Endometrial microvascular endothelial cells (primary cell): ENCODE results near the gene CRHBP. TPM values are rescaled to one million over a fixed set of nuclear protein-coding genes. Genes with fewer than 3 reads are reported as not detected.
"Not testable (repeated sequence)": the region's sequence is repeated elsewhere in the genome, so short reads cannot be mapped to it uniquely, and the experiment has no call there.

Experiments used
- in situ Hi-C: cut with HindIII; loops from 2 replicates; pipeline ENCODE4 v1.10.0; 2017; ENCODE audit warnings: low sequenced_read_pairs, low pct_unique_long_range_greater_than_20kb; ENCODE audit errors: inconsistent ontology term
- total RNA-seq: library from RNA; depleted of rRNA; stranded (reverse); fragments of >200 nt; gene quantifications from one replicate; pipeline ENCODE4 v1.2.3, GENCODE V29; 2015; ENCODE audit errors: inconsistent ontology term

CRHBP gene
- total RNA-seq, 1 donor from 2014 or later, result not detected

GRCh38 chr5:76954383-76954763 is 1.5 kb downstream of the CRHBP start:
- in situ Hi-C loops, result no loop called here

- in situ Hi-C loops, result no loop called here
Measured at GRCh38 chr5:76956033-76956432, 3.2 kb downstream of the CRHBP start.

- in situ Hi-C loops, result no loop called here
Measured at GRCh38 chr5:76958991-76959767, 6.3 kb downstream of the CRHBP start.

DNA sequence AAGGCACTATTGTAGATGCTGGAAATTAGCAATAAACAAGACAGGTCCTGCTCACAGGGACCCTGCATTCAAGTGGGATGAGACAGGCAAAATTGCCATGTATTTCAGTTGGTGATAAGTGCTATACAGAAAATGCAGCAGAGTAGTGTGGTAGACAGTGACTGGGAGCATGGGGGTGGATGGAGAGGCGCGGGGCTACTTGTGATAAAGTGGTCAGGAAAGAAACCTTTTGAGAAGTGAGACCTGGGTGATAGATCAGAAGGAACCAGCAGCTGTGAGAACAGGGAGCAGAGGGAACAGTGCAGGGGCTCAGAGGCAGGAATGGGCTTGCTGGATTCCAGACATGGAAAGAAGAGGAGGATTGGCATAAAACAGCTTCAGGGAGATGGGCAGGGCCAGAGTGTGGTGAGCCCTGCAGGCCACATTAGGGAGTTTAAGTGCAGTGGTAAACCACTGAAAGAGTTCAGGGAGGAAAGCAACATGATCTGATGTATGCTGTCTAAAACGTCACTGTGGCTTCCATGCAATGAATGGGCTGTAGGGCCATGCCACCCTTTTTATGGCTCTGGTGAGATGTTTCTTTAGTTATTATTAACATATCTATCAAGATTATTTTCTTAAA is 7.3 kb downstream of the CRHBP start:
- in situ Hi-C loops, result no loop called here

DNA sequence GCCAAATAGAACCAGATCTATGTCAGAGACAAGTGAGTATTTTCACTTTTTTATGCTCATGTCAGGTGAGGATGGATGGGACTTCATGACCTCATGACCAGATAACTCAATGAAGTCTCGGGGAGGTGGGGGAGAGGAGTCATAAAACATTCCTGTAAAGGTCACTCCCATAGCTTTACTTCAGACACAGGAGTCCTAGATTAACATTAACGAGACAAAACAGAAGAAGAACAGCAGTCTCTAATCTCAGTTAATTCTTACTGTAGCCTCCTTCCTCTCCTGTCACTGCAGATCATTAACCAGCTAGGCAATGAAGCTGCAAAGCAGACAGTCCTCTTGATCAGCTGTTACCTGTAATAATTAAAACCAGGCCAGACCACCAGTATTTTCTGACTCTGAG is 11.2 kb downstream of the CRHBP start:
- in situ Hi-C loops, result no loop called here

DNA sequence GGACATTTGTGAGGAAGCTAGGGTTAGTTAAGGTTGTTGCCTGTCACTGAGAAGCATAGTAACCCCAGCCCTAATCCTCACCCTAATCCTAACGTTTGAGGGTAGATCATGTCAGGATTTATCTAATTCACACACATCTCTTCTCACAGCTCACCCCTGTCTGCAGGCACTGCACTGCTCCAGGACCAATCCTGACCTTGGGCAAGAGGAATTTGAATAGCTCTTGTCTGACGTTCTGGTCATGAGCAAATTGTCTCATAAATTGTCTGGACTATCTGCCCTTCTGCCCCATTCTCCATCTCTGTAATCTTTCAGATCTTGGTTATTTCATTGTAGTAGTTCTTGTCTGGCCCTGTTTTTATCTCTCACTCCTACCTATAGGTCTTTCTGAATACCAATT is 18.7 kb downstream of the CRHBP start:
- in situ Hi-C loops, result no loop called here

GRCh38 chr5:76972689-76973088 is 19.8 kb downstream of the CRHBP start:
- in situ Hi-C loops, result no loop called here

- in situ Hi-C loops, result no loop called here
Measured at GRCh38 chr5:76974785-76975184, 21.9 kb downstream of the CRHBP start.

GRCh38 chr5:76978869-76979268 is 26.0 kb downstream of the CRHBP start:
- in situ Hi-C loops, result no loop called here

DNA sequence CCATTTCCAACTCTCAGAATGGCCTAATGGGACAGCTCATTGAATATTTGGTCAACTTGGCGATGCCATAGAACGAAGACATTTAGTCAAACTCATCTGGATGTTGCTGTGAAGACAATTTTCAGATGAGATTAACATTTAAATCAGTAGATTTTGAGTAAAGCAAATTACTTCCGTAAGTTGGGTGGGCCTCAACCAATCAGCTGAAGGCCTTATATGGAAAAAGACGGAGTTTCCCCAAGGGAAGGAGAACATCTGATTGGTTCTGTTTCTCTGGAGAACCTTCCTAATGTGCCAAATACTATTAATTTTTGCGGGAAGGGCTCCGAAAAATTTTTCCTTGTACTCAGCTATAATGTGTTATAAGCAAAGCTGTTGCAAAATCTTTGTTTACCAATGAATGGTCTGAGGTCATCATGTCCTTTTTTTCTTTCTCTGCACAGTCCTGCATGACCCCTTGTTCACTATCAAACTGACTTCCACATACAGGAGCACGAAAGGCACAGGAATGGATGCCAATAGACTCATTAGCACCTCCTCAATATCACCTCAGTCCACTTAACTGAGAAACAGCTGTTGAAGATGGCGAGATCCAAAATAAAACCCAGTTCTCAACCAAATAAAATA is 27.8 kb downstream of the CRHBP start:
- in situ Hi-C loops, result no loop called here

GRCh38 chr5:76982450-76982849 is 29.6 kb downstream of the CRHBP start:
- in situ Hi-C loops, result no loop called here

DNA sequence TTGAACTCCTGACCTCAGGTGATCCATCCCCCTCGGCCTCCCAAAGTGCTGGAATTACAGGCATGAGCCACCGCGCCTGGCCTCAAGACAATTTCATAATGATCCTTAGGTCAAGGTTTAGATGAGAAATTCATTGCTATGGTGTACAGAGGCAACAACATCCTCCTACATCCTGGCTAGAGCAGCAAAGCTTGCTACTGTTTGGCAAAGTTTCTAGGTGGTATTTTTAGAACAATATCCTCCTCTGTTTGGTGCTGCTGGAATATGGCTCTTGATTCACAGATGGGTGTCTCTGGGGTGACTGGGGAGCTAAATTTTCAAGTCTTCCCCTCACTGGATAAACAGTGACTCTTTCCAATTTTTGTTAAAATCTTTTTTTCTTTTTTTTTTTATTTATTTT is 30.6 kb downstream of the CRHBP start:
- in situ Hi-C loops, result no loop called here

- in situ Hi-C loops, result no loop called here
Measured at GRCh38 chr5:76986825-76987526, 34.1 kb downstream of the CRHBP start.

DNA sequence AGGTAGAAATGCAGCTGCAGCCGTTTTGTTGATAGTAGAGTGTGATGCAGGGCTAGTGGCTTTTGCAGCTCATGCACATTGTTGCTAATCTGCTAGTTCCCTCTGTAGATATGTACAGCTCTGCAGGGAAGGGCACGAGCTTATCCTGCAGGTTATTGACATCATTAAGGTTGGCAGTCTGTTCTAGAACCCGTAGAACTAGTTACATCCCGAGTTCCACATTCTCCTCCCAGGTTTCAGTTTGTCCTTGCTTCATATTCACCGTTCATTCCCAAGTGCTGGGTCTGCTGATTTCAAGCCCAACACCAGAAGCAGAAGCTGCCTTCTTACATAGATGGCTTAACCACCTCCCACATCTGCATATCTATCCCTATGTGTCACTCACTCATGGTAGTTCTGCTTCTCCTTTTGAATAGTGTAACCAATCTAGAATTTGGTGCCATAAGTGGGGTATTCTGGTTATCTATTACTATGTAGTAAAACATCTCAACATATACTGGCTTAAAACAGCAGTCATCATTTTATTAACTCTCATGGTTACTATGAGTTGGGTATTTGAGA is 38.1 kb downstream of the CRHBP start:
- in situ Hi-C loops, result no loop called here

GRCh38 chr5:76993436-76993835 is 40.6 kb downstream of the CRHBP start:
- in situ Hi-C loops, result not testable (repeated sequence)

DNA sequence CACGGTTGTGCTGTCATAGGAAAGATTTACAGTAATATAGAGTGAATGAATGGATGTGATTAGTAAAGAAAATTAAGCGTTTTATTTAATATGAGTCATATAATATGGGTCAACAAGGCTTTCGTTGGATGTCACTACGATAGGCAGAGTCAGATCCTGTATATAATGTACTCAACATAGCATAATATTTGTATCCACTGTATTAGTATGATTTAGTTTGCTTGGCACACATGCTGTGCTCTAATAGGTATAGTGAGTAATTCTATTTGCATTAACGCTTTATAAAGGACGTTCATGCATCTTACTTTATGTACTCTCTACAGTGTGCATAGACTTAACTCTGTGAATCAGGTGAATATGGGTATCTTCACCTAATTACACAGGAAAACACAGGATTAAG is 41.5 kb downstream of the CRHBP start:
- in situ Hi-C loops, result no loop called here

DNA sequence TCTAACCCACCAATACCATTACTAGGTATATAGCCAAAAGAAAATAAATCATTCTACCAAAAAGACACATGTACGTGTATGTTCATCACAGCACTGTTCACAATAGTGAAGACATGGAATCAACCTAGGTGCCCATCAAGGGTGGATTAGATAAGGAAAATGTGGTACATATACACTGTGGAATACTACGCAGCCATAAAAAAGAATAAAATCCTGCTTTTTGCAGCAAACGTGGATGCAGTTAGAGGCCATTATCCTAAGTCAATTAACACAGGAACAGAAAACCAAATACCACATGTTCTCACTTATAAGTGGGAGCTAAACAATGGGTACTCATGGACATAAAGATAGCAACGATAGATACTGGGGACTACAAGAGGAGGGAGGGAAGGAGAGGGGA is 45.4 kb downstream of the CRHBP start:
- in situ Hi-C loops, result not testable (repeated sequence)

GRCh38 chr5:76999451-76999850 is 46.6 kb downstream of the CRHBP start:
- in situ Hi-C loops, result no loop called here

GRCh38 chr5:77003246-77003645 is 50.4 kb downstream of the CRHBP start:
- in situ Hi-C loops, result no loop called here
